H1 (cell line): ENCODE data around the gene COX5A. TPM values are rescaled to one million over a fixed set of nuclear protein-coding genes. Genes with fewer than 3 reads are reported as not detected.

Experiments
- ATF2 ChIP-seq: IDR thresholded peaks from 2 replicates; pipeline ENCODE4 v1.6.1; 2012; ENCODE audit warnings: low read length, inconsistent platforms
- BACH1 ChIP-seq: IDR thresholded peaks from 2 replicates; pipeline ENCODE4 v1.6.1; 2012; ENCODE audit warnings: low read length, improper control_type of control experiment
- CEBPB ChIP-seq: IDR thresholded peaks from 2 replicates; pipeline ENCODE4 v1.6.1; 2012; ENCODE audit warnings: low read depth, low read length
- CHD2 ChIP-seq: IDR thresholded peaks from 2 replicates; pipeline ENCODE4 v1.6.1; 2012; ENCODE audit warnings: low read length, improper control_type of control experiment
- MAX ChIP-seq: IDR thresholded peaks from 2 replicates; pipeline ENCODE4 v1.6.1; 2012; ENCODE audit warnings: inconsistent platforms
- SIRT6 ChIP-seq: IDR thresholded peaks from one replicate; pipeline ENCODE4 v1.7.1; 2012; ENCODE audit warnings: low read length, inconsistent platforms
- polyA plus RNA-seq, 7 experiments: library from polyadenylated mRNA; depleted of rRNA in 3 of 7; stranded (reverse) in 5 of 7; unstranded in 2 of 7; fragments of >200 nt in 5 of 7; fragments of 200-250 nt in 2 of 7; gene quantifications; 1 replicate in 5 of 7; 2 replicates in 1 of 7; 4 replicates in 1 of 7; pipeline versions ENCODE4 v1.2.1 to v1.2.3, GENCODE V29; 2011 to 2013; ENCODE audit warnings: missing spikeins in 2 of 7, mixed read lengths in 2 of 7
- total RNA-seq: library from RNA; stranded (reverse); fragmentation: NEBNext Ultra II Directional; extraction: Animal tissue kit (Norgen Biotek cat#: 25700); gene quantifications from 2 replicates; pipeline ENCODE4 v1.2.1, GENCODE V29; 2021

The COX5A gene
- total and polyA plus RNA-seq, 2 of the 8 experiments (the other 6 are each of a cell fraction or from before 2014, with no cell fraction given), result 270 to 367 TPM

- TF ChIP-seq CHD2 (no peak), BACH1 (no peak), ATF2 (no peak), MAX (no peak), CEBPB (no peak), SIRT6 (no peak)
Measured at GRCh38 chr15:74960286-74960685, 22.4 kb upstream of the COX5A start (continued).
